ENCODE measurements around the gene LTBP1.
"Not testable (repeated sequence)": the region's sequence is repeated elsewhere in the genome, so short reads cannot be mapped to it uniquely, and the experiment has no call there.

The LTBP1 gene

GRCh38 chr2:33366473-33366872 is 419.7 kb downstream of the LTBP1 start:
- H3K27ac ChIP-seq (ENCODE audit: low read length) = peak overlapping the region; percentile 2
- peaks cover 0 to 5% of the 10 kb centered on the region in 2 donors for H3K4me1 ChIP-seq (ENCODE audit: control insufficient read depth in 1 of 2, insufficient read depth in 2 of 2, low read length in 2 of 2)
- H3K9me3 ChIP-seq (ENCODE audit: control insufficient read depth in 1 of 2, low read length in 2 of 2) = no peaks in the 10 kb centered on the region
- H3K27me3 ChIP-seq (ENCODE audit: low read depth, low read length) = no peaks in the 10 kb centered on the region
- H3K4me3 ChIP-seq (ENCODE audit: low read depth in 1 of 2, low read length in 2 of 2) = no peak overlapping the region
- H3K36me3 ChIP-seq (ENCODE audit: control insufficient read depth in 1 of 2, insufficient read depth in 2 of 2, low read length in 2 of 2) = peaks cover 0 to 2% of the 10 kb centered on the region in 2 donors

- H3K4me3 ChIP-seq (ENCODE audit: low read depth in 1 of 2, low read length in 2 of 2); H3K4me1 ChIP-seq (ENCODE audit: control insufficient read depth in 1 of 2, insufficient read depth in 2 of 2, low read length in 2 of 2); H3K9me3 ChIP-seq (ENCODE audit: control insufficient read depth in 1 of 2, low read length in 2 of 2); H3K27me3 ChIP-seq (ENCODE audit: low read depth, low read length); H3K27ac ChIP-seq (ENCODE audit: low read length); H3K36me3 ChIP-seq (ENCODE audit: control insufficient read depth in 1 of 2, insufficient read depth in 2 of 2, low read length in 2 of 2): not testable (repeated sequence)
These were observed 421.8 kb downstream of the LTBP1 start for GRCh38 chr2:33368524-33368923.

- Histone ChIP-seq H3K27me3 (ENCODE audit: low read depth, low read length) (no peaks in the 10 kb centered on the region), H3K4me1 (ENCODE audit: control insufficient read depth in 1 of 2, insufficient read depth in 2 of 2, low read length in 2 of 2) (peaks cover 0 to 5% of the 10 kb centered on the region in 2 donors), H3K36me3 (ENCODE audit: control insufficient read depth in 1 of 2, insufficient read depth in 2 of 2, low read length in 2 of 2) (peaks cover 0 to 2% of the 10 kb centered on the region in 2 donors), H3K4me3 (ENCODE audit: low read depth in 1 of 2, low read length in 2 of 2) (no peak overlapping the region), H3K27ac (ENCODE audit: low read length) (no peak overlapping the region), H3K9me3 (ENCODE audit: control insufficient read depth in 1 of 2, low read length in 2 of 2) (no peaks in the 10 kb centered on the region)
These were observed 422.4 kb downstream of the LTBP1 start for GRCh38 chr2:33369191-33369590.

GRCh38 chr2:33370636-33371265 is 424.0 kb downstream of the LTBP1 start:
- Histone ChIP-seq H3K4me1 (ENCODE audit: control insufficient read depth in 1 of 2, insufficient read depth in 2 of 2, low read length in 2 of 2) (peaks cover 0 to 5% of the 10 kb centered on the region in 2 donors), H3K9me3 (ENCODE audit: control insufficient read depth in 1 of 2, low read length in 2 of 2) (no peaks in the 10 kb centered on the region), H3K27me3 (ENCODE audit: low read depth, low read length) (no peaks in the 10 kb centered on the region), H3K4me3 (ENCODE audit: low read depth in 1 of 2, low read length in 2 of 2) (no peak overlapping the region), H3K27ac (ENCODE audit: low read length) (no peak overlapping the region), H3K36me3 (ENCODE audit: control insufficient read depth in 1 of 2, insufficient read depth in 2 of 2, low read length in 2 of 2) (peaks cover 0 to 2% of the 10 kb centered on the region in 2 donors)

GRCh38 chr2:33371304-33372090 is 424.7 kb downstream of the LTBP1 start:
- Histone ChIP-seq H3K4me3 (ENCODE audit: low read depth in 1 of 2, low read length in 2 of 2) (no peak overlapping the region), H3K27ac (ENCODE audit: low read length) (no peak overlapping the region), H3K9me3 (ENCODE audit: control insufficient read depth in 1 of 2, low read length in 2 of 2) (no peaks in the 10 kb centered on the region), H3K27me3 (ENCODE audit: low read depth, low read length) (no peaks in the 10 kb centered on the region), H3K36me3 (ENCODE audit: control insufficient read depth in 1 of 2, insufficient read depth in 2 of 2, low read length in 2 of 2) (peaks cover 0 to 2% of the 10 kb centered on the region in 2 donors), H3K4me1 (ENCODE audit: control insufficient read depth in 1 of 2, insufficient read depth in 2 of 2, low read length in 2 of 2) (no peaks in the 10 kb centered on the region)

GRCh38 chr2:33372940-33373553 is 426.3 kb downstream of the LTBP1 start:
- H3K27ac ChIP-seq (ENCODE audit: low read length) = no peak overlapping the region
- no peak overlapping the region for H3K4me3 ChIP-seq (ENCODE audit: low read depth in 1 of 2, low read length in 2 of 2)
- no peaks in the 10 kb centered on the region for H3K27me3 ChIP-seq (ENCODE audit: low read depth, low read length)
- no peaks in the 10 kb centered on the region for H3K9me3 ChIP-seq (ENCODE audit: control insufficient read depth in 1 of 2, low read length in 2 of 2)
- H3K36me3 ChIP-seq (ENCODE audit: control insufficient read depth in 1 of 2, insufficient read depth in 2 of 2, low read length in 2 of 2) = no peaks in the 10 kb centered on the region
- no peaks in the 10 kb centered on the region for H3K4me1 ChIP-seq (ENCODE audit: control insufficient read depth in 1 of 2, insufficient read depth in 2 of 2, low read length in 2 of 2)

GRCh38 chr2:33373986-33374385 is 427.2 kb downstream of the LTBP1 start:
- H3K27ac ChIP-seq (ENCODE audit: low read length) = no peak overlapping the region
- no peaks in the 10 kb centered on the region for H3K9me3 ChIP-seq (ENCODE audit: control insufficient read depth in 1 of 2, low read length in 2 of 2)
- H3K4me3 ChIP-seq (ENCODE audit: low read depth in 1 of 2, low read length in 2 of 2) = no peak overlapping the region
- no peaks in the 10 kb centered on the region for H3K4me1 ChIP-seq (ENCODE audit: control insufficient read depth in 1 of 2, insufficient read depth in 2 of 2, low read length in 2 of 2)
- H3K27me3 ChIP-seq (ENCODE audit: low read depth, low read length) = no peaks in the 10 kb centered on the region
- no peaks in the 10 kb centered on the region for H3K36me3 ChIP-seq (ENCODE audit: control insufficient read depth in 1 of 2, insufficient read depth in 2 of 2, low read length in 2 of 2)

GRCh38 chr2:33375054-33375453 is 428.3 kb downstream of the LTBP1 start:
- Histone ChIP-seq H3K27me3 (ENCODE audit: low read depth, low read length) (no peaks in the 10 kb centered on the region), H3K4me1 (ENCODE audit: control insufficient read depth in 1 of 2, insufficient read depth in 2 of 2, low read length in 2 of 2) (no peaks in the 10 kb centered on the region)

GRCh38 chr2:33377048-33377447 is 430.3 kb downstream of the LTBP1 start:
- Histone ChIP-seq H3K27me3 (ENCODE audit: low read depth, low read length) (no peaks in the 10 kb centered on the region), H3K27ac (ENCODE audit: low read length) (no peak overlapping the region), H3K4me3 (ENCODE audit: low read depth in 1 of 2, low read length in 2 of 2) (no peak overlapping the region), H3K4me1 (ENCODE audit: control insufficient read depth in 1 of 2, insufficient read depth in 2 of 2, low read length in 2 of 2) (no peaks in the 10 kb centered on the region), H3K9me3 (ENCODE audit: control insufficient read depth in 1 of 2, low read length in 2 of 2) (no peaks in the 10 kb centered on the region), H3K36me3 (ENCODE audit: control insufficient read depth in 1 of 2, insufficient read depth in 2 of 2, low read length in 2 of 2) (no peaks in the 10 kb centered on the region)

More at GRCh38 chr2:33375054-33375453, 428.3 kb downstream of the LTBP1 start:
- Histone ChIP-seq H3K27ac (ENCODE audit: low read length) (no peak overlapping the region), H3K9me3 (ENCODE audit: control insufficient read depth in 1 of 2, low read length in 2 of 2) (no peaks in the 10 kb centered on the region), H3K36me3 (ENCODE audit: control insufficient read depth in 1 of 2, insufficient read depth in 2 of 2, low read length in 2 of 2) (no peaks in the 10 kb centered on the region), H3K4me3 (ENCODE audit: low read depth in 1 of 2, low read length in 2 of 2) (no peak overlapping the region)

- Histone ChIP-seq H3K9me3 (ENCODE audit: control insufficient read depth in 1 of 2, low read length in 2 of 2) (no peaks in the 10 kb centered on the region), H3K27ac (ENCODE audit: low read length) (no peak overlapping the region), H3K4me1 (ENCODE audit: control insufficient read depth in 1 of 2, insufficient read depth in 2 of 2, low read length in 2 of 2) (no peaks in the 10 kb centered on the region), H3K36me3 (ENCODE audit: control insufficient read depth in 1 of 2, insufficient read depth in 2 of 2, low read length in 2 of 2) (no peaks in the 10 kb centered on the region), H3K27me3 (ENCODE audit: low read depth, low read length) (no peaks in the 10 kb centered on the region), H3K4me3 (ENCODE audit: low read depth in 1 of 2, low read length in 2 of 2) (no peak overlapping the region)
These were observed 431.9 kb downstream of the LTBP1 start for GRCh38 chr2:33378556-33379210.

GRCh38 chr2:33380001-33380609 is 433.4 kb downstream of the LTBP1 start:
- H3K27me3 ChIP-seq (ENCODE audit: low read depth, low read length) = no peaks in the 10 kb centered on the region
- no peaks in the 10 kb centered on the region for H3K36me3 ChIP-seq (ENCODE audit: control insufficient read depth in 1 of 2, insufficient read depth in 2 of 2, low read length in 2 of 2)
- H3K27ac ChIP-seq (ENCODE audit: low read length) = no peak overlapping the region
- H3K4me3 ChIP-seq (ENCODE audit: low read depth in 1 of 2, low read length in 2 of 2) = no peak overlapping the region
- no peaks in the 10 kb centered on the region for H3K4me1 ChIP-seq (ENCODE audit: control insufficient read depth in 1 of 2, insufficient read depth in 2 of 2, low read length in 2 of 2)
- H3K9me3 ChIP-seq (ENCODE audit: control insufficient read depth in 1 of 2, low read length in 2 of 2) = no peaks in the 10 kb centered on the region
